Smooth muscle cell (in vitro differentiated cells): Measurements from ENCODE around the gene KLHL15. TPM values are rescaled to one million over a fixed set of nuclear protein-coding genes. Genes with fewer than 3 reads are reported as not detected.

Experiments used
- DNase-seq: peaks from one replicate; lab custom pipeline; 2025; ENCODE audit not compliant: unreplicated experiment; lab: John Stamatoyannopoulos, UW
- H2AFZ ChIP-seq: fragments of 200-600 bp; sonication (generic); 2 replicates; pipeline ENCODE4 v1.6.0; 2016; ENCODE audit warnings: antibody characterized with exemption, low read depth, mild to moderate bottlenecking
- H3F3A ChIP-seq: fragments of 200-600 bp; sonication (generic); 2 replicates; pipeline ENCODE4 v1.6.0; 2017; ENCODE audit warnings: antibody characterized with exemption, low read depth
- H3K27ac ChIP-seq: fragments of 200-600 bp; sonication (generic); 2 replicates; pipeline ENCODE4 v1.5.1; 2016; ENCODE audit warnings: low read depth, mild to moderate bottlenecking
- H3K27me3 ChIP-seq: fragments of 200-600 bp; sonication (generic); 2 replicates; pipeline ENCODE4 v1.6.1; 2016; ENCODE audit warnings: low read depth, mild to moderate bottlenecking
- H3K36me3 ChIP-seq: fragments of 200-600 bp; sonication (generic); 2 replicates; pipeline ENCODE4 v1.5.1; 2016; ENCODE audit warnings: low read depth
- H3K4me1 ChIP-seq: fragments of 200-600 bp; sonication (generic); 2 replicates; pipeline ENCODE4 v1.5.1; 2016; ENCODE audit warnings: low read depth
- H3K4me2 ChIP-seq: fragments of 200-600 bp; sonication (generic); 2 replicates; pipeline ENCODE4 v1.6.0; 2016; ENCODE audit warnings: mild to moderate bottlenecking
- H3K4me3 ChIP-seq: fragments of 200-600 bp; sonication (generic); 2 replicates; pipeline ENCODE4 v1.5.1; 2016; ENCODE audit warnings: mild to moderate bottlenecking
- H3K79me2 ChIP-seq: fragments of 200-600 bp; sonication (generic); 2 replicates; pipeline ENCODE4 v1.6.0; 2016; ENCODE audit warnings: low read depth, mild to moderate bottlenecking
- H3K9ac ChIP-seq: fragments of 200-600 bp; sonication (generic); 2 replicates; pipeline ENCODE4 v1.6.0; 2016; ENCODE audit warnings: low read depth
- H3K9me3 ChIP-seq: fragments of 200-600 bp; sonication (generic); replicated peaks from 2 replicates; pipeline ENCODE4 v1.5.1; 2016; ENCODE audit warnings: low read depth
- H4K20me1 ChIP-seq: fragments of 200-600 bp; sonication (generic); 2 replicates; pipeline ENCODE4 v1.6.0; 2016; ENCODE audit warnings: low read depth
- WGBS: methylation state at CpG from one replicate; pipeline ENCODE4 v1.1.7; 2016; ENCODE audit warnings: low lambda C conversion rate; 5-methylcytosine and 5-hydroxymethylcytosine counted together
- polyA plus RNA-seq: library from polyadenylated mRNA; unstranded; fragments of >200 nt; fragmentation: Nextera tagmentation; extraction: Ambion mirVana; gene quantifications from 2 replicates; pipeline ENCODE4 v1.2.1, GENCODE V29; 2016
- total RNA-seq: library from RNA; depleted of rRNA; stranded (reverse); fragments of >200 nt; gene quantifications from 2 replicates; pipeline ENCODE4 v1.2.3, GENCODE V29; 2014
- TF ChIP-seq, protein P1 (sequence below): fragments of 200-600 bp; sonication (generic); IDR thresholded peaks from 2 replicates; pipeline ENCODE4 v1.5.1; 2017; ENCODE audit warnings: borderline replicate concordance, mild to moderate bottlenecking, antibody characterized with exemption; ENCODE audit not compliant: insufficient read depth, poor library complexity, severe bottlenecking

KLHL15 gene
- total and polyA plus RNA-seq, 2 experiments from 2014 or later: 16.8 to 53.3 TPM

DNA sequence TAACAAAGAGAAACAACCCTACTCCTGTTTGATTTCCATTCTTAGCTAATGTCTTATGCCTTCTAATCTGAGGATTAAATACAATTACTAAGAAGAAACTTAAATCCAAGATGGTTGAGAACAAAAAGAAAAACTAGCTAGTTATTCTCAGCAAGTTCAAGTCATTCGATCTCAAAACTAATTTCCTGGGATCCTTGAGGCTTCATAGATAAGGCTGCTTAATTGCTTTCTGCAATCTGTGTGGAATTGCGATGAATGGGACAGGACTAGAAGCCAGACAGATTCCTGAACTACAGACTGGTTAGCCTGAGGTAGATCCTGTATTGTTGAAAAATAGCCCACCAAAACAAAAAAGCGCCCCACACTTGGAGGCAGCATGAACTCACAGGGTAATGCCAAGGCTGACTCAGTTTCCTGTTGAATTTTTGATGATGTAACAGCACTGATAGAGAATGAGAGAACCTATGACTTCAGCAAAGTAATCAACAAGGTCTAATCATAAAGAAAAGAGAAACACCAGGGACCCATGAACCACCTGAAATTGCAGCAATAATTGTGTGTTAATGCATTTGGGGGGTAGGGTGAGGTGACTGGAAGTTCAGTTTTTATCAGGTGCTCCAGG, 33.9 kb downstream of the KLHL15 start:
- no peaks in the 10 kb centered on the region for H3K27me3 ChIP-seq
- no peaks in the 10 kb centered on the region for H3F3A ChIP-seq
- DNase-seq: no peak
- no peak overlapping the region for H3K9ac ChIP-seq
- no peak overlapping the region for H3K4me2 ChIP-seq
- H3K9me3 ChIP-seq: no peaks in the 10 kb centered on the region
- H2AFZ ChIP-seq: no peak overlapping the region
- peaks cover 37% of the 10 kb centered on the region for H4K20me1 ChIP-seq
- peaks cover 7% of the 10 kb centered on the region for H3K36me3 ChIP-seq
- 82% methylated on average over 3 of the region's 3 CpGs for WGBS
- H3K4me3 ChIP-seq: no peak overlapping the region
- peaks cover 30% of the 10 kb centered on the region for H3K79me2 ChIP-seq
- H3K4me1 ChIP-seq: no peaks in the 10 kb centered on the region
- H3K27ac ChIP-seq: no peak overlapping the region
- TF ChIP-seq, protein P1, sequence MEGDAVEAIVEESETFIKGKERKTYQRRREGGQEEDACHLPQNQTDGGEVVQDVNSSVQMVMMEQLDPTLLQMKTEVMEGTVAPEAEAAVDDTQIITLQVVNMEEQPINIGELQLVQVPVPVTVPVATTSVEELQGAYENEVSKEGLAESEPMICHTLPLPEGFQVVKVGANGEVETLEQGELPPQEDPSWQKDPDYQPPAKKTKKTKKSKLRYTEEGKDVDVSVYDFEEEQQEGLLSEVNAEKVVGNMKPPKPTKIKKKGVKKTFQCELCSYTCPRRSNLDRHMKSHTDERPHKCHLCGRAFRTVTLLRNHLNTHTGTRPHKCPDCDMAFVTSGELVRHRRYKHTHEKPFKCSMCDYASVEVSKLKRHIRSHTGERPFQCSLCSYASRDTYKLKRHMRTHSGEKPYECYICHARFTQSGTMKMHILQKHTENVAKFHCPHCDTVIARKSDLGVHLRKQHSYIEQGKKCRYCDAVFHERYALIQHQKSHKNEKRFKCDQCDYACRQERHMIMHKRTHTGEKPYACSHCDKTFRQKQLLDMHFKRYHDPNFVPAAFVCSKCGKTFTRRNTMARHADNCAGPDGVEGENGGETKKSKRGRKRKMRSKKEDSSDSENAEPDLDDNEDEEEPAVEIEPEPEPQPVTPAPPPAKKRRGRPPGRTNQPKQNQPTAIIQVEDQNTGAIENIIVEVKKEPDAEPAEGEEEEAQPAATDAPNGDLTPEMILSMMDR: no peak

DNA sequence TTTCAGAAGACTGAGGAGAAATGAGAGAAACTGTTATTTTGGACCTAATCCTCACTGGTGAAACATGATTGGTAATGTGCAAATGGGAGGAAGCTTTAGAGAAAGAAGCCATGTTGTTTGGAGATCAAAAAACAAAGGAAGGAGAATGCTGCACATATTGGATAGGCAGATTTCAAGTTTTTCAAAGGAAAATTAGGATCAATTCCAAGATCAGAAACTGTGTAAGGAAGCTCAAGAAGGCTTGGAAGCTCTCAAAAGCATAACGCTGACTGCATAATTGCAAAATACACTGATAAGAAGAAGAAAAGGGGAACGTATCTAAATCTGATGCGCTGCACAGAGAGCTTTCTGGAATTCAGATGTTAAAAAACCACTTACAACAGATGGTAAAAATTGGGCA, 34.6 kb downstream of the KLHL15 start:
- Histone ChIP-seq H3K4me1 (no peaks in the 10 kb centered on the region), H3K79me2 (peaks cover 31% of the 10 kb centered on the region), H3K4me2 (no peak overlapping the region), H3K36me3 (peaks cover 14% of the 10 kb centered on the region), H3K9ac (no peak overlapping the region), H3F3A (no peaks in the 10 kb centered on the region), H3K27ac (no peak overlapping the region), H3K9me3 (no peaks in the 10 kb centered on the region), H3K4me3 (no peak overlapping the region), H4K20me1 (peaks cover 43% of the 10 kb centered on the region), H3K27me3 (no peaks in the 10 kb centered on the region), H2AFZ (no peak overlapping the region)
- DNase-seq: no peak
- WGBS: 83% methylated on average over 3 of the region's 3 CpGs
- TF ChIP-seq, protein P1: no peak

DNA sequence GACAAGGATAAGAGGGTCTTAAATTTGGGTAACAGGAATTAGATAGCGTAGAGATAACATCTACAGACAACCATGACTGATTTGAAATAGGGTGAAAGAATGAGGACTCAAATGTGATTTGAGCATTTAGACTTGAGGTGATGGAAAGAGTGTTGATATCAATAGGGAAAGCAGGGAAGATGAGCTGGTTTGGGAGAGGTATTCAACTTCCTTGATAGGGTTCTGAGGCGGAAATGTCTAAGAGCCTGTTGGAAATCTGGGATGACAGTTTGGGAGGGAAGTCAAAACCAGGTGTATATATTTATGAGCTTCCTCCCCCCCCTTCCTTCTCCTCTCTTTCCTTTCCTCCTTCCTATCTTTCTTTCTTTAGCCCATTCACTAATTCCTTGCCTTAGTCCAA, 36.5 kb downstream of the KLHL15 start:
- no peaks in the 10 kb centered on the region for H3K27me3 ChIP-seq
- no peaks in the 10 kb centered on the region for H3K9me3 ChIP-seq
- no peak overlapping the region for H3K4me2 ChIP-seq
- no peak overlapping the region for H3K9ac ChIP-seq
- H4K20me1 ChIP-seq: peaks cover 52% of the 10 kb centered on the region
- no peak for DNase-seq
- no peak overlapping the region for H3K27ac ChIP-seq
- H3K79me2 ChIP-seq: peaks cover 39% of the 10 kb centered on the region
- no peak overlapping the region for H3K4me3 ChIP-seq
- peaks cover 23% of the 10 kb centered on the region for H3K36me3 ChIP-seq
- no peak overlapping the region for H2AFZ ChIP-seq
- TF ChIP-seq, protein P1: no peak
- 98% methylated on average over 2 of the region's 2 CpGs for WGBS
- H3K4me1 ChIP-seq: no peaks in the 10 kb centered on the region
- no peaks in the 10 kb centered on the region for H3F3A ChIP-seq

DNA sequence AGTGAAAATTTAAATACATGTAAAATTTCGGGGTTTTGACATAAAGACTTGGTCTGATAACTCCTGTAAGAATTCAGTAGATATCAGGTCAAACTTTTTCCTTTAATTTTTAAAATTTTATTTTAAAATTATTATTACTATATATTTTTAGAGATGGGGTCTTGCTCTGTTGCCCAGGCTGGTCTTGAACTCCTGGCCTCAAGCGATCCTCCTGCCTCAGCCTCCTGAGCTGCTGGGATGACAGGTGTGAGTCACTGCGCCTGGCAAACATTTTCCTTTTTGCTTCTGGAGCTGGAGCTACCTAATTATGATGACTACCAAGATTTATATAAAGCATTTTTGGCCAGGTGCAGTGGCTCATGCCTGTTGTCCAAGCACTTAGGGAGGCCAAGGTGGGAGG, 37.3 kb downstream of the KLHL15 start:
- H3K4me3 ChIP-seq: no peak overlapping the region
- H3F3A ChIP-seq: no peaks in the 10 kb centered on the region
- no peaks in the 10 kb centered on the region for H3K4me1 ChIP-seq
- peaks cover 41% of the 10 kb centered on the region for H3K79me2 ChIP-seq
- H3K9ac ChIP-seq: no peak overlapping the region
- no peak for DNase-seq
- H3K27ac ChIP-seq: no peak overlapping the region
- WGBS: 97% methylated on average over 3 of the region's 3 CpGs
- H2AFZ ChIP-seq: no peak overlapping the region
- no peaks in the 10 kb centered on the region for H3K27me3 ChIP-seq
- TF ChIP-seq, protein P1: no peak
- no peaks in the 10 kb centered on the region for H3K9me3 ChIP-seq
- H3K4me2 ChIP-seq: no peak overlapping the region
- H4K20me1 ChIP-seq: peaks cover 60% of the 10 kb centered on the region
- peaks cover 23% of the 10 kb centered on the region for H3K36me3 ChIP-seq
